Vagina (tissue), 2 donors: ENCODE data around the gene CAPZA1.

ENCODE experiments used
- POLR2A ChIP-seq, 2 donors: fragments of 450-650 bp; IDR thresholded peaks; one replicate each; pipeline ENCODE4 v1.6.1; 2017; ENCODE audit warnings: antibody characterized with exemption in 2 of 2, mild to moderate bottlenecking in 2 of 2, moderate library complexity in 2 of 2
- TF ChIP-seq, protein P1 (sequence below), 3 experiments: fragments of 450-650 bp in 2 of 3; fragments of 200-600 bp in 1 of 3; sonication (generic) in 1 of 3; IDR thresholded peaks; one replicate each; pipeline ENCODE4 v1.5.1; 2017 to 2019; ENCODE audit warnings: antibody characterized with exemption in 3 of 3, mild to moderate bottlenecking in 2 of 3, moderate library complexity in 2 of 3

DNA sequence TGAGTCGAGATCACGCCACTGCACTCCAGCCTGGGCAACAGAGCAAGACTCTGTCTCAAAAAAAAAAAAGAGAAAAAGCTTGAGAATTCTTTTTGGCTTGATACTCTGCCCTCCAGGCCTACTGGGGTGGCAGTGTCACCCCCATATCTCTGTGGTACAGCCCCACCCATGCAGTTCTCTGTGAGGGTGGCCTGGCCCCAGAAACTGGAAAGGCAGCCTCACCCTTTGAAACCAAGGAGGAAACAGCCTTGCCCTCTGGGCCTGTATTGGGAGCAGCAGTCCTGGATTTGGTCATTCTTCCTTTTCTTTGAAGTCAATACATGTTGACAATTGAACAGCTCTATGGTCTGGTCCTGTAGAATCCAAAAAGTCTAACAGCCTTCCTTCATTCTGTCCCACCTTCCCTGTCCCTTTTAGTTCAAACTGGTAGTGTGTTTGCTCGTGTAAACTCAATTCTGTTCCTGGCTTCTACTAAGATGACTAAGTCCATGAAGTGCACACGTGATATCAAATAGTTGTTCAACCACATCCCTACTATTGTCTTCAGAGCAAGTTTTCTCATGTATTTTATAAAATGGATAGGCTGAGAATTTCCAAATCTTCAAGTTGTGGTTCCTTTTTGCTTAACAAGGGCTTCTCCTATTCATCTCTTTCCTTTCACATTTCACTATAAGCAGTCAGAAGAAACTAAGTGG is 13.9 kb upstream of the CAPZA1 start:
- TF ChIP-seq POLR2A (IDR thresholded peaks at IDR 0.05), result no peak
- TF ChIP-seq, protein P1, sequence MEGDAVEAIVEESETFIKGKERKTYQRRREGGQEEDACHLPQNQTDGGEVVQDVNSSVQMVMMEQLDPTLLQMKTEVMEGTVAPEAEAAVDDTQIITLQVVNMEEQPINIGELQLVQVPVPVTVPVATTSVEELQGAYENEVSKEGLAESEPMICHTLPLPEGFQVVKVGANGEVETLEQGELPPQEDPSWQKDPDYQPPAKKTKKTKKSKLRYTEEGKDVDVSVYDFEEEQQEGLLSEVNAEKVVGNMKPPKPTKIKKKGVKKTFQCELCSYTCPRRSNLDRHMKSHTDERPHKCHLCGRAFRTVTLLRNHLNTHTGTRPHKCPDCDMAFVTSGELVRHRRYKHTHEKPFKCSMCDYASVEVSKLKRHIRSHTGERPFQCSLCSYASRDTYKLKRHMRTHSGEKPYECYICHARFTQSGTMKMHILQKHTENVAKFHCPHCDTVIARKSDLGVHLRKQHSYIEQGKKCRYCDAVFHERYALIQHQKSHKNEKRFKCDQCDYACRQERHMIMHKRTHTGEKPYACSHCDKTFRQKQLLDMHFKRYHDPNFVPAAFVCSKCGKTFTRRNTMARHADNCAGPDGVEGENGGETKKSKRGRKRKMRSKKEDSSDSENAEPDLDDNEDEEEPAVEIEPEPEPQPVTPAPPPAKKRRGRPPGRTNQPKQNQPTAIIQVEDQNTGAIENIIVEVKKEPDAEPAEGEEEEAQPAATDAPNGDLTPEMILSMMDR (IDR thresholded peaks at IDR 0.05), result no peak
